HCT116 (cell line): ENCODE measurements around the gene CD22. TPM values are rescaled to one million over a fixed set of nuclear protein-coding genes. Genes with fewer than 3 reads are reported as not detected.

ENCODE experiments used
- ATAC-seq: fragments of 200-7000 bp; cut with Tn5 transposase; 2 replicates; pipeline ENCODE4 v1.9.1; 2020; ENCODE audit warnings: mild to moderate bottlenecking, moderate library complexity
- BruUV-seq: library from RNA; stranded (reverse); fragments of 400-500 nt; replicated peaks from 2 replicates; lab custom pipeline; 2021; lab: Mats Ljungman, UMichigan
- CTCF ChIA-PET: fragments of 300-600 bp; sonication (Branson Sonifier 250); formaldehyde crosslinking; loops from one replicate; lab custom pipeline; 2021; ENCODE audit warnings: antibody characterized with exemption; lab: Charles Lee
- POLR2A ChIA-PET: fragments of 300-600, 350-600 bp; sonication (Branson Sonifier 250); formaldehyde crosslinking; loops from one replicate; lab custom pipeline; 2021; ENCODE audit warnings: antibody characterized with exemption; lab: Charles Lee
- RAD21 ChIA-PET, 2 experiments: fragments of 300-600 bp; sonication (Branson Sonifier 250); formaldehyde crosslinking; loops; one replicate each; lab custom pipeline; 2023; ENCODE audit warnings: low total read pairs in 2 of 2; ENCODE audit not compliant: uncharacterized antibody in 2 of 2, unreplicated experiment in 2 of 2, low non-redundant PET in 1 of 2; lab: Charles Lee
- DNase-seq: peaks from one replicate; pipeline ENCODE4 v3.0.0-alpha.2; 2010; ENCODE audit warnings: low read depth, low spot score
- H2AFZ ChIP-seq: fragments of 200-600 bp; shearing (Covaris generic), sonication (generic); 2 replicates; pipeline ENCODE4 v1.6.1; 2017; ENCODE audit warnings: low read depth, mixed run types, mixed read lengths, antibody characterized with exemption, low read length; ENCODE audit not compliant: poor library complexity, severe bottlenecking
- H3K27ac ChIP-seq: 2 replicates; pipeline ENCODE4 v1.5.1; 2012; ENCODE audit warnings: low read depth, low read length
- H3K27me3 ChIP-seq: fragments of 200-600 bp; sonication (generic); 2 replicates; pipeline ENCODE4 v1.6.1; 2016; ENCODE audit warnings: mixed run types, low read length, mixed read lengths; ENCODE audit not compliant: insufficient read depth
- H3K36me3 ChIP-seq, 2 experiments: fragments of 200-500 bp in 1 of 2; fragments of 200-600 bp in 1 of 2; sonication (Bioruptor generic) in 1 of 2; sonication (generic) in 1 of 2; 2 replicates each; pipeline versions ENCODE4 v1.5.1 to v1.6.1; 2014 to 2016; ENCODE audit warnings: low read length in 2 of 2, inconsistent platforms in 1 of 2, mixed read lengths in 1 of 2, mixed run types in 1 of 2; ENCODE audit not compliant: insufficient read depth in 2 of 2, control insufficient read depth in 1 of 2
- H3K4me1 ChIP-seq, 2 experiments: fragments of 200-600 bp in 1 of 2; sonication (generic) in 1 of 2; 2 replicates each; pipeline versions ENCODE4 v1.5.1 to v1.6.1; 2012 to 2017; ENCODE audit warnings: low read length in 2 of 2, inconsistent platforms in 1 of 2, mild to moderate bottlenecking in 1 of 2, mixed read lengths in 1 of 2, mixed run types in 1 of 2, moderate library complexity in 1 of 2; ENCODE audit not compliant: insufficient read depth in 2 of 2, control insufficient read depth in 1 of 2
- H3K4me2 ChIP-seq: fragments of 200-600 bp; sonication (generic); 2 replicates; pipeline ENCODE4 v1.6.1; 2017; ENCODE audit warnings: mixed run types, low read length, mixed read lengths
- H3K4me3 ChIP-seq, 2 experiments: fragments of 200-600 bp in 1 of 2; sonication (generic) in 1 of 2; replicated peaks in 1 of 2; 2 replicates each; pipeline ENCODE4 v1.5.1; 2011 to 2016; ENCODE audit warnings: low read length in 2 of 2, control low read depth in 1 of 2, low read depth in 1 of 2, mild to moderate bottlenecking in 1 of 2, mixed read lengths in 1 of 2, mixed run types in 1 of 2
- H3K79me2 ChIP-seq: fragments of 200-600 bp; sonication (generic); 2 replicates; pipeline ENCODE4 v1.6.1; 2017; ENCODE audit warnings: mild to moderate bottlenecking, mixed run types, low read length, moderate library complexity, mixed read lengths; ENCODE audit not compliant: insufficient read depth
- H3K9ac ChIP-seq: fragments of 200-600 bp; sonication (generic); 2 replicates; pipeline ENCODE4 v1.6.1; 2016; ENCODE audit warnings: low read length, mixed read lengths
- H3K9me2 ChIP-seq: fragments of 200-600 bp; sonication (generic), shearing (Covaris generic); 2 replicates; pipeline ENCODE4 v1.6.1; 2017; ENCODE audit warnings: mixed run types, mild to moderate bottlenecking, moderate library complexity; ENCODE audit not compliant: insufficient read depth
- H3K9me3 ChIP-seq, 2 experiments: fragments of 200-500 bp in 1 of 2; fragments of 200-600 bp in 1 of 2; sonication (Bioruptor generic) in 1 of 2; sonication (generic) in 1 of 2; 2 replicates each; pipeline ENCODE4 v1.6.1; 2014 to 2017; ENCODE audit warnings: low read length in 2 of 2, mixed read lengths in 2 of 2, inconsistent platforms in 1 of 2, low read depth in 1 of 2, mild to moderate bottlenecking in 1 of 2, mixed run types in 1 of 2, moderate library complexity in 1 of 2; ENCODE audit not compliant: control insufficient read depth in 1 of 2, insufficient read depth in 1 of 2
- H4K20me1 ChIP-seq: fragments of 200-600 bp; sonication (generic), shearing (Covaris generic); 2 replicates; pipeline ENCODE4 v1.6.1; 2017; ENCODE audit warnings: mixed run types, mild to moderate bottlenecking, moderate library complexity; ENCODE audit not compliant: insufficient read depth
- CBX3 ChIP-seq: IDR thresholded peaks from 2 replicates; pipeline ENCODE4 v1.6.1; 2012; ENCODE audit warnings: low read depth
- CEBPB ChIP-seq: IDR thresholded peaks from 2 replicates; pipeline ENCODE4 v1.6.1; 2012; ENCODE audit warnings: low read depth
- EGR1 ChIP-seq: IDR thresholded peaks from 2 replicates; pipeline ENCODE4 v1.6.1; 2012; ENCODE audit warnings: low read depth
- EZH2phosphoT487 ChIP-seq: fragments of 200-600 bp; IDR thresholded peaks from 2 replicates; pipeline ENCODE4 v1.6.1; 2018; ENCODE audit warnings: antibody characterized with exemption, borderline replicate concordance
- RAD21 ChIP-seq: IDR thresholded peaks from 2 replicates; pipeline ENCODE4 v1.6.1; 2012; ENCODE audit warnings: low read depth, mild to moderate bottlenecking
- SIN3A ChIP-seq: IDR thresholded peaks from 2 replicates; pipeline ENCODE4 v1.6.1; 2012; ENCODE audit warnings: low read depth
- SRF ChIP-seq: IDR thresholded peaks from 2 replicates; pipeline ENCODE4 v1.6.1; 2012; ENCODE audit warnings: low read depth
- TCF7L2 ChIP-seq: IDR thresholded peaks from 2 replicates; pipeline ENCODE4 v1.7.0; 2011; ENCODE audit warnings: borderline replicate concordance, inconsistent platforms; ENCODE audit not compliant: insufficient read depth, insufficient read length; ENCODE audit errors: extremely low read depth
- ZFX ChIP-seq: fragments of 450-650 bp; IDR thresholded peaks from 2 replicates; pipeline ENCODE4 v1.6.1; 2017
- intact Hi-C: fragments of 100-400 bp; cut with micrococcal nuclease; formaldehyde crosslinking; loops from 2 replicates; pipeline ENCODE4 v1.10.0; 2022
- total RNA-seq: library from RNA; stranded (reverse); gene quantifications from one replicate; pipeline ENCODE4 v1.2.1, GENCODE V29; 2021; ENCODE audit not compliant: unreplicated experiment
- TF ChIP-seq, protein P1 (sequence below): IDR thresholded peaks from 2 replicates; pipeline ENCODE4 v1.6.1; 2012
- TF ChIP-seq, protein P2 (sequence below), 3 experiments: fragments of 200-600 bp in 1 of 3; sonication (generic) in 1 of 3; IDR thresholded peaks in 2 of 3; conservative IDR thresholded peaks in 1 of 3; 2 replicates each; pipeline ENCODE4 v1.5.1; 2012 to 2017; ENCODE audit warnings: low read depth in 2 of 3, low read length in 2 of 3, antibody characterized with exemption in 1 of 3, borderline replicate concordance in 1 of 3, control low read depth in 1 of 3, mild to moderate bottlenecking in 1 of 3, mixed read lengths in 1 of 3, mixed run types in 1 of 3, moderate library complexity in 1 of 3; ENCODE audit not compliant: insufficient read depth in 1 of 3
- TF ChIP-seq, protein P3 (sequence below): IDR thresholded peaks from 2 replicates; pipeline ENCODE4 v1.6.1; 2012; ENCODE audit warnings: low read depth

Gene CD22
- total RNA-seq, 1 experiment from 2014 or later: 7.0 TPM

DNA sequence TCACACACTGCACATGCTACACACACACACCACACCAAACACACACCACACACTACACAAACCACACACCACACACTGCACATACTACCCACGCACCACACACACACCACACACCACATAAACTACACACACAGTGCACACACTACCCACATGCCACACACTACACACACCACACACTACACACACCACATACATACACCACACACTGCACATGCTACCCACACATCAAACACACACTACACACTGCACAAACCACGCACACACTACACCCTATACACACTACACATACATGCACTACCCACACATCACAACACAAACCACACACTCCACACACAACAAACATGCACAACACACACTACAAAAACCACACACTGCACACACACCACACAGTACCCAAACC, 31.1 kb upstream of the CD22 start:
- H3K4me1 ChIP-seq: no peaks in the 10 kb centered on the region
- ChIA-PET CTCF (no interaction called here), POLR2A (no interaction called here), RAD21 (no interaction called here)
- no peak overlapping the region for H2AFZ ChIP-seq
- no peaks in the 10 kb centered on the region for H3K36me3 ChIP-seq
- DNase-seq: no peak
- H3K4me3 ChIP-seq: no peak overlapping the region
- intact Hi-C loops: no loop called here
- H3K9ac ChIP-seq: no peak overlapping the region
- TF ChIP-seq RAD21 (no peak), ZFX (no peak), CEBPB (no peak), EGR1 (no peak), TCF7L2 (no peak)
- TF ChIP-seq, protein P1, sequence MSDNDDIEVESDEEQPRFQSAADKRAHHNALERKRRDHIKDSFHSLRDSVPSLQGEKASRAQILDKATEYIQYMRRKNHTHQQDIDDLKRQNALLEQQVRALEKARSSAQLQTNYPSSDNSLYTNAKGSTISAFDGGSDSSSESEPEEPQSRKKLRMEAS: no peak
- TF ChIP-seq, protein P2, sequence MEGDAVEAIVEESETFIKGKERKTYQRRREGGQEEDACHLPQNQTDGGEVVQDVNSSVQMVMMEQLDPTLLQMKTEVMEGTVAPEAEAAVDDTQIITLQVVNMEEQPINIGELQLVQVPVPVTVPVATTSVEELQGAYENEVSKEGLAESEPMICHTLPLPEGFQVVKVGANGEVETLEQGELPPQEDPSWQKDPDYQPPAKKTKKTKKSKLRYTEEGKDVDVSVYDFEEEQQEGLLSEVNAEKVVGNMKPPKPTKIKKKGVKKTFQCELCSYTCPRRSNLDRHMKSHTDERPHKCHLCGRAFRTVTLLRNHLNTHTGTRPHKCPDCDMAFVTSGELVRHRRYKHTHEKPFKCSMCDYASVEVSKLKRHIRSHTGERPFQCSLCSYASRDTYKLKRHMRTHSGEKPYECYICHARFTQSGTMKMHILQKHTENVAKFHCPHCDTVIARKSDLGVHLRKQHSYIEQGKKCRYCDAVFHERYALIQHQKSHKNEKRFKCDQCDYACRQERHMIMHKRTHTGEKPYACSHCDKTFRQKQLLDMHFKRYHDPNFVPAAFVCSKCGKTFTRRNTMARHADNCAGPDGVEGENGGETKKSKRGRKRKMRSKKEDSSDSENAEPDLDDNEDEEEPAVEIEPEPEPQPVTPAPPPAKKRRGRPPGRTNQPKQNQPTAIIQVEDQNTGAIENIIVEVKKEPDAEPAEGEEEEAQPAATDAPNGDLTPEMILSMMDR (IDR thresholded peaks at IDR 0.05 in 2 of 3, conservative IDR thresholded peaks at IDR 0.05 in 1 of 3; ENCODE audit: borderline replicate concordance in 1 of 3, insufficient read depth in 1 of 3, low read depth in 2 of 3, low read length in 2 of 3): no peak
- H3K9me3 ChIP-seq: peaks cover 0 to 6% of the 10 kb centered on the region in 2 experiments; a peak in 1 of 4 replicates
- no peak for ATAC-seq
- no peaks in the 10 kb centered on the region for H3K79me2 ChIP-seq
- no peaks in the 10 kb centered on the region for H3K27me3 ChIP-seq
- H3K27ac ChIP-seq: no peak overlapping the region; the same call in 1 of the 2 replicates
- H4K20me1 ChIP-seq: no peaks in the 10 kb centered on the region
- no peak overlapping the region for H3K4me2 ChIP-seq
- H3K9me2 ChIP-seq: no peaks in the 10 kb centered on the region
- BruUV-seq: no TSS peak

DNA sequence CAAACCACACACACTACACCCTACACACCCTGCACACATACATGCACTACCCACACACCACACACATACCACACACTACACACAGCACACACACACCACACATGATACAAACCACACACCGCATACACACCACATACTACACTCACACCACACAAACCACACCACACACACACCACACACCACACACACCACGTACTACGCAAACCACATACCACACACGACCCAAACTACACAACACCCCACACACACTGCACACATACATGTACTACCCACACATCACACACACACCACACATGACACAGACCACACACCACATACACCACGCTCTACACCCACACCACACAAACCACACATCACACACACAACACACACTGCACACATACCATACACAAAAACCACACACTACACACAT, 30.4 kb upstream of the CD22 start:
- CTCF ChIA-PET: no interaction called here
- no peak for DNase-seq

More for the DNA sequence above, 30.4 kb upstream of the CD22 start:
- Histone ChIP-seq H3K4me1 (no peaks in the 10 kb centered on the region), H3K27ac (no peak overlapping the region; the same call in 1 of the 2 replicates), H3K9me3 (peaks cover 0 to 6% of the 10 kb centered on the region in 2 experiments; a peak in 1 of 4 replicates), H4K20me1 (no peaks in the 10 kb centered on the region), H3K9me2 (no peaks in the 10 kb centered on the region), H3K27me3 (no peaks in the 10 kb centered on the region), H3K36me3 (no peaks in the 10 kb centered on the region), H3K4me2 (no peak overlapping the region), H3K9ac (no peak overlapping the region), H3K4me3 (no peak overlapping the region), H2AFZ (no peak overlapping the region), H3K79me2 (no peaks in the 10 kb centered on the region)
- ChIA-PET POLR2A (no interaction called here), RAD21 (no interaction called here)
- intact Hi-C loops: no loop called here
- TF ChIP-seq CBX3 (no peak), SIN3A (no peak), RAD21 (no peak), EZH2phosphoT487 (no peak), SRF (no peak)
- TF ChIP-seq, protein P1: no peak
- TF ChIP-seq, protein P3, sequence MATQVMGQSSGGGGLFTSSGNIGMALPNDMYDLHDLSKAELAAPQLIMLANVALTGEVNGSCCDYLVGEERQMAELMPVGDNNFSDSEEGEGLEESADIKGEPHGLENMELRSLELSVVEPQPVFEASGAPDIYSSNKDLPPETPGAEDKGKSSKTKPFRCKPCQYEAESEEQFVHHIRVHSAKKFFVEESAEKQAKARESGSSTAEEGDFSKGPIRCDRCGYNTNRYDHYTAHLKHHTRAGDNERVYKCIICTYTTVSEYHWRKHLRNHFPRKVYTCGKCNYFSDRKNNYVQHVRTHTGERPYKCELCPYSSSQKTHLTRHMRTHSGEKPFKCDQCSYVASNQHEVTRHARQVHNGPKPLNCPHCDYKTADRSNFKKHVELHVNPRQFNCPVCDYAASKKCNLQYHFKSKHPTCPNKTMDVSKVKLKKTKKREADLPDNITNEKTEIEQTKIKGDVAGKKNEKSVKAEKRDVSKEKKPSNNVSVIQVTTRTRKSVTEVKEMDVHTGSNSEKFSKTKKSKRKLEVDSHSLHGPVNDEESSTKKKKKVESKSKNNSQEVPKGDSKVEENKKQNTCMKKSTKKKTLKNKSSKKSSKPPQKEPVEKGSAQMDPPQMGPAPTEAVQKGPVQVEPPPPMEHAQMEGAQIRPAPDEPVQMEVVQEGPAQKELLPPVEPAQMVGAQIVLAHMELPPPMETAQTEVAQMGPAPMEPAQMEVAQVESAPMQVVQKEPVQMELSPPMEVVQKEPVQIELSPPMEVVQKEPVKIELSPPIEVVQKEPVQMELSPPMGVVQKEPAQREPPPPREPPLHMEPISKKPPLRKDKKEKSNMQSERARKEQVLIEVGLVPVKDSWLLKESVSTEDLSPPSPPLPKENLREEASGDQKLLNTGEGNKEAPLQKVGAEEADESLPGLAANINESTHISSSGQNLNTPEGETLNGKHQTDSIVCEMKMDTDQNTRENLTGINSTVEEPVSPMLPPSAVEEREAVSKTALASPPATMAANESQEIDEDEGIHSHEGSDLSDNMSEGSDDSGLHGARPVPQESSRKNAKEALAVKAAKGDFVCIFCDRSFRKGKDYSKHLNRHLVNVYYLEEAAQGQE: no peak
- ATAC-seq: no peak
- BruUV-seq: no TSS peak
